Erythroblast (primary cell): ENCODE measurements around the gene MSL1.

Experiments
- GATA1 ChIP-seq: IDR thresholded peaks from 2 replicates; pipeline ENCODE4 v1.6.1; 2011; ENCODE audit warnings: low read depth, mild to moderate bottlenecking, control low read depth, low read length, moderate library complexity
- POLR2A ChIP-seq: IDR thresholded peaks from 2 replicates; pipeline ENCODE4 v1.6.1; 2011; ENCODE audit warnings: mild to moderate bottlenecking, low read length

DNA sequence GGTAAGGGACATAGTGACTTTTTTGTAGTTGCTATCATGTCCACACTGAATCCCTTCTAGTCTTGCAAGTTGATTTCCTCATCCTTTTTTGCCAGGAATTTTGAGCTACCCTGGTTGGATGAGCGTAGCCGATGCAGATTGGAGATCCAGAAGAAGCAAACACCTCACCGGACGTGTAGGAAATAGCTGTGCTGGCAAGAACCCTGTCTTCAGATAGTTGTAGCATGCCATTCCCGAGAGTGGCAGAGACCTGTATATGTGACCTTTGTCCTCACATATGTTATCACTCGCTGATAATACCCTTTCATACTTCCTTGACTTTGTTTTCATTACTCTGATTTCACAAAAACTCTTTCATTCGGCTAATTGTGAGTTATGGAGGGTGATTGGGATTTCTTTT lies 12.4 kb downstream of the MSL1 start:
- TF ChIP-seq POLR2A (no peak), GATA1 (no peak)
